GM19035 (cell line): ENCODE data around the gene ELMOD1.

Source experiments
- ATAC-seq: cut with Tn5 transposase; IDR thresholded peaks from one replicate; pipeline ENCODE4 v1.9.1; 2021; ENCODE audit not compliant: unreplicated experiment

ELMOD1 gene

GRCh38 chr11:107683061-107683460 is 92.1 kb downstream of the ELMOD1 start:
- no peak for ATAC-seq

GRCh38 chr11:107683807-107684206 is 92.9 kb downstream of the ELMOD1 start:
- ATAC-seq = peak; percentile 55

GRCh38 chr11:107688322-107688918 is 97.5 kb downstream of the ELMOD1 start:
- ATAC-seq = no peak

- peak; percentile 81 for ATAC-seq
Measured at GRCh38 chr11:107689317-107690202, 98.6 kb downstream of the ELMOD1 start.

GRCh38 chr11:107691000-107691750 is 100.2 kb downstream of the ELMOD1 start:
- no peak for ATAC-seq

GRCh38 chr11:107695446-107695845 is 104.5 kb downstream of the ELMOD1 start:
- no peak for ATAC-seq

GRCh38 chr11:107696140-107696539 is 105.2 kb downstream of the ELMOD1 start:
- ATAC-seq = no peak

GRCh38 chr11:107697291-107697690 is 106.3 kb downstream of the ELMOD1 start:
- no peak for ATAC-seq

- no peak for ATAC-seq
Measured at GRCh38 chr11:107699371-107700285, 108.7 kb downstream of the ELMOD1 start.

- no peak for ATAC-seq
Measured at GRCh38 chr11:107702109-107702660, 111.2 kb downstream of the ELMOD1 start.

- ATAC-seq = no peak
Measured at GRCh38 chr11:107702723-107703122, 111.8 kb downstream of the ELMOD1 start.

- no peak for ATAC-seq
Measured at GRCh38 chr11:107704451-107704850, 113.5 kb downstream of the ELMOD1 start.

- no peak for ATAC-seq
Measured at GRCh38 chr11:107705027-107705426, 114.1 kb downstream of the ELMOD1 start.

GRCh38 chr11:107706531-107706930 is 115.6 kb downstream of the ELMOD1 start:
- ATAC-seq = no peak

- ATAC-seq = no peak
Measured at GRCh38 chr11:107707215-107707671, 116.3 kb downstream of the ELMOD1 start.

GRCh38 chr11:107707807-107708206 is 116.9 kb downstream of the ELMOD1 start:
- ATAC-seq = no peak

- ATAC-seq = no peak
Measured at GRCh38 chr11:107708792-107709191, 117.8 kb downstream of the ELMOD1 start.

GRCh38 chr11:107710301-107710700 is 119.4 kb downstream of the ELMOD1 start:
- ATAC-seq = no peak

- no peak for ATAC-seq
Measured at GRCh38 chr11:107711861-107712755, 121.2 kb downstream of the ELMOD1 start, which contains the start of gene SLN. Gene SLN, minus strand, starts transcription at chr11:107712056.
